NCI-H446 (cell line): Measurements from ENCODE around the gene UBASH3A.

ENCODE experiments used
- DNase-seq, 2 experiments: peaks; one replicate each; lab custom pipeline; 2025; lab: John Stamatoyannopoulos, UW

UBASH3A gene

DNA sequence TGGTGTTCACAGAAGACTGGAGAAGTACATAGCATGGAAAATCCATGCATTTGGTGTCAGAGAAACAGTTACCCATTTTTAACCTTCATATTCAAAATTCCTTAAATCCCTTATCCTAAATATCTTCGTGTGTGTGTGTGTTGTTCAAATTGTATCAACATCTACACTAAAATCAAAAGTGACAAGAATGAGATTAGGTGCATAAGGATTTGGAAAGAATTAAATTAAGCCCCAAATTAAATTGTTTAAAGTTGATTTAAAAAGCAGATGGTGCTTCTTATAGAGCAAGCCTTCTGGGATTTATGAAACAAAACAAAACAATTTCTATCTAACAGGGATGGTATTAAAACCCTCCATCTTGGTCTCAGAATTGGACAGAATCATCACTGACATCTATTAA lies 87.6 kb downstream of the UBASH3A start:
- no peak for DNase-seq

DNA sequence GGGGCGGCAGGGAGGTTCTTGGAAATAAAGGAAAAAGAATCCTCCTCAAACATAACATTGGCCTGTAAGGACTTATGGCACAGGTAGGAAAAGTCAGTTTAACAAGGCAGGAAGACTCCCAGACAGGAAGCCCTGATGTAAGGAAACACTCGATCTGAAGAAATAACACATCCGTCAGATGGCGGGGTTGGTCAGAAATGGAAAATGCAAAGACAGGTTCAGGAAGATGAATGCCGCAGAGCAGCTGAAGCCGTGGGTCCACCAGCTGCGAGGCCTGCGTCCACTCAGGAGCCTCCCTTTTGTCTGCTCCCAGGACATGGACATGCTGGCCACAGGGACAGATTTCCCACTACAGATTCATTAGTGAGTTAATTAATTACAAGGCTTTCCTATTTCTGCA lies 88.5 kb downstream of the UBASH3A start:
- DNase-seq, result no peak

DNA sequence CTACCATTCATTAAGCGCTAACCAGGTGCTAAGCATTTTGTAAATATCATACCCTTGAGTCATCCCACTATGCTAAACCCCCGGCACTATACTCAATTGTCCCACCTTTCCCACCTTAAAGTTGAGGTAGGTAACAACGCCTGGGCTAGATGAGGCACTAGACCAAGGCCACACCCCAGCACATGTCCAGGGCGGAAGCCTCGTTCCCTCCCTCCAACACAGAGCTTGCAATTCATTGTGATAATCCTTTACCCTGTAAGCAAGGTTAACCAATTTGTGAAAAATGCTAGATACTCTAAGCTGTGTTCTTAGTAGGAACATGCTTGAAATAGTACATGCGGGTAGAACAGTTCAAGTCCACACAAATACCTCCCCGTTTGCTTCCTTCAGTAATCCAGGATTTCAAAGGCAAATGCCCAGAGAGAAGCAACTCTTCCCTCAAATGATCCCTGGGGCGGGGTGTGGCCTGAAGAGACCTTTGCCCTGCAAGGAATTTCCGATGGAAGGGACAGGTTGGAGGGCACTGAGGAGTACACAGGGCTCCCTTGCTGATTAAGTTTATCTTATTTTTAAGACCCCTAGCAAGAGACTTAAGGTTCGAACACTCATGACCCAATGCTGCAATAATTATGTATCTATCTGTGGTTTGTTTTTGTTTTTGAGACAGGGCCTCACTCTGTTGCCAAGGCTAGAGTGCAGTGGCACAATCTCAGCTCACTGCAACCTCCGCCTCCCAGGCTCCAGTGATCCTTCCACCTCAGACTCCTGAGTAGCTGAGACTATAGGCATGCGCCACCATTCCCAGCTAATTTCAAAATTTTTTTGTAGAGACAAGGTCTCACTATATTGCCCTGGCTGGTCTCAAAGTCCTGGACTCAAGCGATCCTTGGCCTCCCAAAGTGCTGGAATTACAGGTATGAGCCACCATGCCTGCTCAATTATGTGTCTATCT lies 89.7 kb downstream of the UBASH3A start:
- no peak for DNase-seq

DNA sequence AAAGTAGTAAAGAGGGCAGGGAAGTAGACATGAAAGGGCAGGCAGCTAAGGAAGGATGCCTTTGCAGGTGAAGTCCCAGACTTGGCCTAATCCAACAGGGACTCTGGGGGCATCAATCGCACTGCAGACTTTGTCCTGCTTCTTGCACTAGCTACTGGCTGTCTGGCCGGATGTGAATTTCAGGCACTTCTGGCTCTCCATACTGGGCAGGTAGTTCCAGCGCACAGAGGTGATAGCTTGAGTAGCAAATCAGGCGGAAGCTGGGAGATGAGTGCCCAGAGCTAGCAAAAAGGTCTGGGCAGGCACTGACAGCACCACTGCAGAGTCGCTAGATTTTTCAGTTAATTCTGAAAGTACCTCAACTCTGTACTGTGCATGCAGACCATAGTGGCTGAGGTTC lies 91.3 kb downstream of the UBASH3A start:
- DNase-seq, result no peak

DNA sequence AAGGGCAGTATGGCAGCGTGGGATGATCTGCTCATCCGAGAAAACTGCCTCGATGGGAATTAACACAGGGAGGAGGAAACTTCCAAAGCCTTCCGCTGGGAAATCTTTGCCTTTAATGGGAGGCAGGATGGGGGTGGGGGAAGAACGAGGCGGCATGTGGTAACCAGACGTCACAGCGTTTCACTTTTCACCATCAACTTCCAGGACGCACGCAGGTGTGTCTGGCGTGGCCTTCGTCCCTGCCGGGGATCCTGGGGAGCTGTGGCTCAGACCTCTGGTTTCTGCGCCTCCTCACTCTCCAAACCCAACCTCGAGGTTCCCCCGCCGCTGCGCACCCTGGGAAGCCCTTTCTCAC lies 92.0 kb downstream of the UBASH3A start:
- DNase-seq, result no peak

DNA sequence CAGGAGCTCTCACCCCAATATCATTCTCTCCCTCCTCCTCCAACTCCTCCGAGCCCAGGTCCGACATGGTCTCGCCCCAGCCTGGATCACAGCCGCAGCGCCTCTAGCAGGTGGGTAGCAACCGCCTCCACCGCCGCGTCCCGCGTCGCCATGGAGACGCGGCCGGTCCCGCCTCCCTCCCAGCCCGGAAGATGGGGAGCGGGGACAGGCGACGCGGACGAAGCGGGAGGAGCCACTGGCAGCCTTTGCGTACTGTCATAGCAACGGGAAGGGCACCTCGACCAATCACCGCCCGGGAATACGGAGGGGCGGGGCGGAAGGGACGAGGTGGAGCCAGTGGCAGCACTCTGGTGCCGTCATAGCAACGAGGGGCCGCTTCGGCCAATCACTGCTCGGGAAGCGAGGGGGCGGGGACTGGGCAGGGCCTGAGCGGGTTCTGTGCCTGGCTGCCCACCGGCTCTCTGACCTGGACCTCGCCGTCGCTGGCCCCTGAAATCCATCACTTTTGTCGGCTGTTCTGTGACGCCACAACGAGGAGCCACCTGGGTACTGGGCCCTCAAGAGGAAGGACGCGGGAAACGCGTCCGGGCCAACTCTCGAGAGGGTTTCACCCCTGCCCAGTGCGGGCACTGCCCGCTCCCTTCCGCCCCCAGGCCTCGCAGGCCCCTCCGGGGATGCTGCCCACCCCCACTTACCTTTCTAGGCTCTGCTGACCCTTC lies 92.6 kb downstream of the UBASH3A start, which contains the start of gene RSPH1:
Gene RSPH1, minus strand, starts transcription at position 105 of the 719 bp plus-strand sequence. Its CDS starts 38 bp downstream, at position 67.
- DNase-seq, result peak; percentile 97 to 98

DNA sequence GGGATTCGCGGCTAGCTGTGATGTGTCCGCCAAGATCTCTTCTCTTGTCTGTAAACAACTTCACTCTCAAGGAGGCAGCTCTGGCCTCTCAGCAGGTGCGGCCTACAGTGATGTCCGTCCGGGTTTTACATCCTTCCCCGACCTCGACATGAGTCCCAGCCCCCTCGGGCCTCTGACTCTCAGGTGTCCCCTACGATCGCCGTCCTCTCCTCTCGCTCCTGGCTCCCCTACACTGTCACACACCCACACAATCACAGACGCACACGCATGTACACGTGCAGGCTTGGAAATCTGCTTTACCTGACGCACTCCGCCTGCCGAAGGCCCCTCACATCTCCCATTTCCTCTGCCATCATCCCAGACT lies 93.1 kb downstream of the UBASH3A start:
- no peak for DNase-seq
